IPS-18a (cell line): ENCODE data around the gene KIF14.
"Not testable (repeated sequence)": the region's sequence is repeated elsewhere in the genome, so short reads cannot be mapped to it uniquely, and the experiment has no call there.

ENCODE experiments used
- H3K27ac ChIP-seq: one replicate; pipeline ENCODE4 v1.5.1; 2013; ENCODE audit warnings: low read length
- H3K27me3 ChIP-seq: one replicate; pipeline ENCODE4 v1.6.1; 2013; ENCODE audit warnings: mild to moderate bottlenecking, low read length; ENCODE audit not compliant: control insufficient read depth, insufficient read depth
- H3K36me3 ChIP-seq: one replicate; pipeline ENCODE4 v1.6.1; 2013; ENCODE audit warnings: low read depth, low read length; ENCODE audit not compliant: control insufficient read depth
- H3K4me1 ChIP-seq: one replicate; pipeline ENCODE4 v1.6.1; 2013; ENCODE audit warnings: low read depth, low read length; ENCODE audit not compliant: control insufficient read depth
- H3K4me3 ChIP-seq: one replicate; pipeline ENCODE4 v1.5.1; 2013; ENCODE audit warnings: low read length
- H3K9ac ChIP-seq: one replicate; pipeline ENCODE4 v1.6.1; 2013; ENCODE audit warnings: mild to moderate bottlenecking, low read length, moderate library complexity
- H3K9me3 ChIP-seq: one replicate; pipeline ENCODE4 v1.6.1; 2013; ENCODE audit warnings: low read depth, low read length; ENCODE audit not compliant: control insufficient read depth

KIF14 gene

GRCh38 chr1:200530623-200531261, 89.8 kb downstream of the KIF14 start:
- Histone ChIP-seq H3K9ac (no peak overlapping the region), H3K4me1 (peaks cover 7% of the 10 kb centered on the region), H3K27me3 (no peaks in the 10 kb centered on the region), H3K36me3 (no peaks in the 10 kb centered on the region), H3K9me3 (no peaks in the 10 kb centered on the region), H3K4me3 (no peak overlapping the region), H3K27ac (no peak overlapping the region)

- no peak overlapping the region for H3K27ac ChIP-seq
Measured at GRCh38 chr1:200528858-200529606, 91.5 kb downstream of the KIF14 start.

GRCh38 chr1:200527670-200528069, 92.9 kb downstream of the KIF14 start:
- H3K4me3 ChIP-seq: no peak overlapping the region
- no peaks in the 10 kb centered on the region for H3K27me3 ChIP-seq
- no peaks in the 10 kb centered on the region for H3K9me3 ChIP-seq
- H3K9ac ChIP-seq: no peak overlapping the region
- H3K36me3 ChIP-seq: no peaks in the 10 kb centered on the region
- H3K4me1 ChIP-seq: peaks cover 11% of the 10 kb centered on the region
- H3K27ac ChIP-seq: no peak overlapping the region

More at GRCh38 chr1:200528858-200529606, 91.5 kb downstream of the KIF14 start:
- H3K4me3 ChIP-seq: no peak overlapping the region
- H3K36me3 ChIP-seq: no peaks in the 10 kb centered on the region
- peaks cover 9% of the 10 kb centered on the region for H3K4me1 ChIP-seq
- no peak overlapping the region for H3K9ac ChIP-seq
- no peaks in the 10 kb centered on the region for H3K9me3 ChIP-seq
- no peaks in the 10 kb centered on the region for H3K27me3 ChIP-seq

- Histone ChIP-seq H3K4me3 (no peak overlapping the region), H3K27me3 (no peaks in the 10 kb centered on the region), H3K9me3 (no peaks in the 10 kb centered on the region), H3K4me1 (peaks cover 11% of the 10 kb centered on the region), H3K27ac (no peak overlapping the region), H3K9ac (no peak overlapping the region), H3K36me3 (no peaks in the 10 kb centered on the region)
Measured at GRCh38 chr1:200526709-200527612, 93.6 kb downstream of the KIF14 start.

- Histone ChIP-seq H3K4me3 (no peak overlapping the region), H3K9ac (no peak overlapping the region), H3K4me1 (peaks cover 11% of the 10 kb centered on the region), H3K27me3 (no peaks in the 10 kb centered on the region), H3K27ac (no peak overlapping the region), H3K9me3 (no peaks in the 10 kb centered on the region), H3K36me3 (no peaks in the 10 kb centered on the region)
Measured at GRCh38 chr1:200525090-200525987, 95.2 kb downstream of the KIF14 start.

GRCh38 chr1:200524551-200524950, 96.0 kb downstream of the KIF14 start:
- not testable (repeated sequence) for H3K36me3 ChIP-seq, H3K9ac ChIP-seq, H3K4me3 ChIP-seq, H3K9me3 ChIP-seq, H3K27ac ChIP-seq, H3K27me3 ChIP-seq
- peaks cover 11% of the 10 kb centered on the region for H3K4me1 ChIP-seq

- Histone ChIP-seq H3K36me3 (no peaks in the 10 kb centered on the region), H3K27ac (no peak overlapping the region), H3K9me3 (no peaks in the 10 kb centered on the region), H3K9ac (no peak overlapping the region), H3K4me1 (peaks cover 7% of the 10 kb centered on the region), H3K27me3 (no peaks in the 10 kb centered on the region), H3K4me3 (no peak overlapping the region)
Measured at GRCh38 chr1:200524092-200524491, 96.5 kb downstream of the KIF14 start.

GRCh38 chr1:200520735-200521134, 99.8 kb downstream of the KIF14 start:
- peaks cover 4% of the 10 kb centered on the region for H3K4me1 ChIP-seq
- H3K27me3 ChIP-seq: no peaks in the 10 kb centered on the region
- no peaks in the 10 kb centered on the region for H3K9me3 ChIP-seq
- no peak overlapping the region for H3K27ac ChIP-seq
- no peak overlapping the region for H3K9ac ChIP-seq
- no peaks in the 10 kb centered on the region for H3K36me3 ChIP-seq
- no peak overlapping the region for H3K4me3 ChIP-seq

GRCh38 chr1:200518524-200518923, 102.0 kb downstream of the KIF14 start:
- no peak overlapping the region for H3K27ac ChIP-seq
- H3K27me3 ChIP-seq: no peaks in the 10 kb centered on the region
- H3K9me3 ChIP-seq: no peaks in the 10 kb centered on the region
- H3K4me1 ChIP-seq: no peaks in the 10 kb centered on the region
- H3K36me3 ChIP-seq: no peaks in the 10 kb centered on the region
- H3K9ac ChIP-seq: no peak overlapping the region
- no peak overlapping the region for H3K4me3 ChIP-seq

GRCh38 chr1:200512191-200512590, 108.4 kb downstream of the KIF14 start:
- Histone ChIP-seq H3K9me3 (no peaks in the 10 kb centered on the region), H3K27ac (no peak overlapping the region), H3K9ac (no peak overlapping the region), H3K4me3 (no peak overlapping the region), H3K27me3 (no peaks in the 10 kb centered on the region), H3K4me1 (peaks cover 3% of the 10 kb centered on the region), H3K36me3 (no peaks in the 10 kb centered on the region)

GRCh38 chr1:200510228-200510623, 110.3 kb downstream of the KIF14 start:
- Histone ChIP-seq H3K27ac (no peak overlapping the region), H3K36me3 (no peaks in the 10 kb centered on the region), H3K4me1 (peaks cover 3% of the 10 kb centered on the region), H3K4me3 (no peak overlapping the region), H3K27me3 (no peaks in the 10 kb centered on the region), H3K9ac (no peak overlapping the region), H3K9me3 (no peaks in the 10 kb centered on the region)
